ENCODE results near the gene ID3.

DNA sequence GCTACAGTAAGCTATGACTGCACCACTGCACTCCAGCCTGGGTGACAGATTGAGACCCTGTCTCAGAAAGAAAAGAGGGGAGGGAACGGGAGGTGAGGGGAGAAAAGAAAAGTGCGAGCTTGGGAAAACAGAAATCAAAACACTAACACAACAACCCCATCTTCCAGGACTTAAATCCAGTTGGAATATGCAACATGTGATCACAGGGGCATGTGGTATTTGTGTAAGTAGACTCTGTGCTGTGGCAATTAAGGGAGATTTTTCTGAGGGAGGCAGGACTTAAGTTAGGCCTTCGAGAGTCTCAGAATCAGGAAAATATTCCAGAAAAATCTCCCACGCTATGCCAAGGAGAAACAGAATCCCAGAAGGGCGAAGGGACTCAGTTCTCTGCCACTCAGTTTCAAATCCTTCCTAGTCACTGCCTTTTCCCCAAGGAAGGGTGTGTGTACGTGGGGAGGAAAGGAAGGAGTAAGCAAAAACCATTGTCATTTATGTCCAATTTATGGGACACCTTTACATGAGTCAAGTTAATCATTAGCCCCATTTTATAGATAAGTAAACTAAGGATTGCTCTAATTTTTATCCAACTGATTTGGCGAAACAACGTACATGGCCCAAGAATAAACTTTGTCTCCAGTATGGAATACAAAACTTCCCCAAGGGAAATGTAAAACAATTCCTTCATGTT lies 12.3 kb downstream of the ID3 start:
- TF ChIP-seq EZH2 (IDR thresholded peaks at IDR 0.05; ENCODE audit: insufficient read depth, poor library complexity, severe bottlenecking) (no peak), EZH2phosphoT487 (IDR thresholded peaks at IDR 0.05; ENCODE audit: insufficient read depth, low read depth) (no peak)
